PC-9 (cell line): ENCODE measurements around the gene PROB1. TPM values are rescaled to one million over a fixed set of nuclear protein-coding genes. Genes with fewer than 3 reads are reported as not detected.

Source experiments
- BruUV-seq: library from RNA; stranded (reverse); fragments of 400-500 nt; replicated peaks from 2 replicates; lab custom pipeline; 2021; lab: Mats Ljungman, UMichigan
- CTCF ChIA-PET: fragments of 300-600 bp; sonication (Branson Sonifier 250); formaldehyde crosslinking; loops from one replicate; lab custom pipeline; 2022; ENCODE audit warnings: antibody characterized with exemption; lab: Charles Lee
- POLR2A ChIA-PET: fragments of 300-600 bp; sonication (Branson Sonifier 250); formaldehyde crosslinking; loops from one replicate; lab custom pipeline; 2022; ENCODE audit warnings: antibody characterized with exemption; ENCODE audit not compliant: unreplicated experiment; lab: Charles Lee
- DNase-seq, 2 experiments: peaks; one replicate each; pipeline versions ENCODE4 v3.0.0 to v3.0.0-alpha.2; 2015 to 2022; ENCODE audit warnings: mixed read lengths in 1 of 2
- H2AFZ ChIP-seq: fragments of 200-600 bp; sonication (generic); 2 replicates; pipeline ENCODE4 v1.8.1; 2017; ENCODE audit warnings: antibody characterized with exemption
- H3F3A ChIP-seq: fragments of 200-600 bp; sonication (generic); 2 replicates; pipeline ENCODE4 v1.8.1; 2017; ENCODE audit warnings: antibody characterized with exemption, mild to moderate bottlenecking, low read depth; ENCODE audit not compliant: insufficient read depth
- H3K27ac ChIP-seq: fragments of 200-600 bp; sonication (generic); 2 replicates; pipeline ENCODE4 v1.6.1; 2016; ENCODE audit warnings: mixed run types
- H3K27me3 ChIP-seq: fragments of 200-600 bp; sonication (generic); 2 replicates; pipeline ENCODE4 v1.6.1; 2016; ENCODE audit warnings: low read depth, mixed run types; ENCODE audit not compliant: insufficient read depth
- H3K36me3 ChIP-seq: fragments of 200-600 bp; sonication (generic); 2 replicates; pipeline ENCODE4 v1.6.1; 2016; ENCODE audit warnings: low read depth, mixed run types
- H3K4me1 ChIP-seq: fragments of 200-600 bp; sonication (generic); replicated peaks from 2 replicates; pipeline ENCODE4 v1.6.1; 2016; ENCODE audit warnings: mixed run types; ENCODE audit not compliant: insufficient read depth
- H3K4me2 ChIP-seq: fragments of 200-600 bp; sonication (generic); 2 replicates; pipeline ENCODE4 v1.6.1; 2017; ENCODE audit warnings: mixed run types
- H3K4me3 ChIP-seq: fragments of 200-600 bp; sonication (generic); 2 replicates; pipeline ENCODE4 v1.6.1; 2016; ENCODE audit warnings: mixed run types
- H3K79me2 ChIP-seq: fragments of 200-600 bp; sonication (generic); 2 replicates; pipeline ENCODE4 v1.6.1; 2017; ENCODE audit warnings: low read depth, mixed run types
- H3K9me2 ChIP-seq: fragments of 200-600 bp; sonication (generic); 2 replicates; pipeline ENCODE4 v1.8.1; 2017; ENCODE audit warnings: mild to moderate bottlenecking; ENCODE audit not compliant: insufficient read depth
- H3K9me3 ChIP-seq: fragments of 200-600 bp; sonication (generic); 2 replicates; pipeline ENCODE4 v1.8.1; 2016; ENCODE audit warnings: low read depth; ENCODE audit not compliant: insufficient read depth
- H4K20me1 ChIP-seq: fragments of 200-600 bp; sonication (generic); 2 replicates; pipeline ENCODE4 v1.8.1; 2017; ENCODE audit not compliant: insufficient read depth
- EZH2 ChIP-seq: fragments of 200-600 bp; sonication (generic); IDR thresholded peaks from 2 replicates; pipeline ENCODE4 v1.8.0; 2017; ENCODE audit warnings: antibody characterized with exemption, low read depth
- intact Hi-C: fragments of 100-400 bp; cut with micrococcal nuclease; formaldehyde crosslinking; loops from one replicate; pipeline ENCODE4 v1.10.0; 2022; ENCODE audit not compliant: unreplicated experiment
- total RNA-seq: library from RNA; stranded (reverse); gene quantifications from 2 replicates; pipeline ENCODE4 v1.2.3, GENCODE V29; 2021
- TF ChIP-seq, protein P1 (sequence below): fragments of 200-600 bp; sonication (generic); conservative IDR thresholded peaks from 2 replicates; pipeline ENCODE4 v1.6.1; 2017; ENCODE audit warnings: mixed run types, antibody characterized with exemption, mild to moderate bottlenecking, moderate library complexity

Gene PROB1
- total RNA-seq, 1 experiment from 2014 or later, result 2.9 TPM

DNA sequence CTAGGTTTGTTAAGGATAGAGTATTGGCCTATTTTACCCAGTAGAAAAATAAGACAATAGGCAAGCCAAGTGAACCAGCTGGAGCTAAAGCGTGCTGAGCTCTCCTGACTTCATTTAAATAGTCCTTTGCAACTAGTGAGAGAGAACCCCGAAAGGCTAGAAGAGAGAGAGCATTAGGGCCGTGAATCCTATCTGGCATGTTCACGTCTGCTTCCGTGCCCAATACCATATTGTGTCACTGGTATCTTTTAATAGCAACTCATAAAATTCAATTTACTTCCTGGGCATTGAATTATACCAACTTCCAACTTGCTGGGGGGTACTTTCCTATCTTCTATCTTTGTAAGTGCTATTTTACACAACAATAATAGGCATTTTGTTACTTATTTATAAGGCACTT, 30.6 kb upstream of the PROB1 start:
- Histone ChIP-seq H3F3A (0 out of 2 replicates have a peak, but pooled peaks cover 3% of the 10 kb centered on the region), H3K36me3 (no peaks in the 10 kb centered on the region; the same call in 1 of the 2 replicates), H3K4me3 (no peak overlapping the region), H2AFZ (no peak overlapping the region), H4K20me1 (no peaks in the 10 kb centered on the region), H3K79me2 (no peaks in the 10 kb centered on the region), H3K9me2 (no peaks in the 10 kb centered on the region), H3K27ac (no peak overlapping the region), H3K4me1 (no peaks in the 10 kb centered on the region), H3K4me2 (no peak overlapping the region), H3K9me3 (no peaks in the 10 kb centered on the region), H3K27me3 (no peaks in the 10 kb centered on the region)
- intact Hi-C loops, result no loop called here
- CTCF ChIA-PET, result no interaction called here
- no peak for DNase-seq
- POLR2A ChIA-PET, result no interaction called here
- no TSS peak for BruUV-seq
- no peak for TF ChIP-seq EZH2
- TF ChIP-seq, protein P1, sequence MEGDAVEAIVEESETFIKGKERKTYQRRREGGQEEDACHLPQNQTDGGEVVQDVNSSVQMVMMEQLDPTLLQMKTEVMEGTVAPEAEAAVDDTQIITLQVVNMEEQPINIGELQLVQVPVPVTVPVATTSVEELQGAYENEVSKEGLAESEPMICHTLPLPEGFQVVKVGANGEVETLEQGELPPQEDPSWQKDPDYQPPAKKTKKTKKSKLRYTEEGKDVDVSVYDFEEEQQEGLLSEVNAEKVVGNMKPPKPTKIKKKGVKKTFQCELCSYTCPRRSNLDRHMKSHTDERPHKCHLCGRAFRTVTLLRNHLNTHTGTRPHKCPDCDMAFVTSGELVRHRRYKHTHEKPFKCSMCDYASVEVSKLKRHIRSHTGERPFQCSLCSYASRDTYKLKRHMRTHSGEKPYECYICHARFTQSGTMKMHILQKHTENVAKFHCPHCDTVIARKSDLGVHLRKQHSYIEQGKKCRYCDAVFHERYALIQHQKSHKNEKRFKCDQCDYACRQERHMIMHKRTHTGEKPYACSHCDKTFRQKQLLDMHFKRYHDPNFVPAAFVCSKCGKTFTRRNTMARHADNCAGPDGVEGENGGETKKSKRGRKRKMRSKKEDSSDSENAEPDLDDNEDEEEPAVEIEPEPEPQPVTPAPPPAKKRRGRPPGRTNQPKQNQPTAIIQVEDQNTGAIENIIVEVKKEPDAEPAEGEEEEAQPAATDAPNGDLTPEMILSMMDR, result no peak

DNA sequence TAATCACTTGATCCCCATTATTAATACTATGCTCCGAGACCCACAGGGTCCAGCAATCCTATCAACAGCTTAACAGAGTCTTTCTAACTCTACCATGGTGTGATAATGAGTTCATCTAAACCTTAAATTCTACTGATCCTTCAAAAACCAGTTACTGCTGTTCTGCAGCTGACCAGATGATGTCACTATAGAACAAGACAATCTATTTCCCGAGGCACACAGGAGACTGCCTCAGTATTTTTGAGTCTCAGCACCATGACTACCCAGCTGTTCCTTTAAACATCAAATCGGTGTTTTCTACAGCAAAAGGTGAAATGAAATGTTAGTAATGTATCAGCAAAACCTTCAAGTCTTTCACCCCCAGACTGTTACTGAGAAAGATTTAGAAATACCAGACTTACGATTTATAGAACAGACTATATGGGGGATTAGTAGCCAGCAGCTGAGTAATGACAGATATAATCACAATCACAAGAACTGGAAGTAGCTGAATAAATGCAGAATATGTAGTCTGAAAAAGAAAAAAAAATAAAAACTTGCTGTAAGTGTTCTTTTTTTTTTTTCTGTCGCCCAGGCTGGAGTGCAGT, 27.5 kb upstream of the PROB1 start:
- Histone ChIP-seq H3K79me2 (no peaks in the 10 kb centered on the region), H3K9me3 (no peaks in the 10 kb centered on the region), H3K27ac (no peak overlapping the region), H4K20me1 (no peaks in the 10 kb centered on the region), H3K4me3 (no peak overlapping the region), H3K36me3 (no peaks in the 10 kb centered on the region), H2AFZ (no peak overlapping the region), H3K4me2 (no peak overlapping the region), H3F3A (0 out of 2 replicates have a peak, but pooled peaks cover 3% of the 10 kb centered on the region), H3K27me3 (no peaks in the 10 kb centered on the region), H3K9me2 (no peaks in the 10 kb centered on the region), H3K4me1 (no peaks in the 10 kb centered on the region)
- POLR2A ChIA-PET, result interaction anchor here (0.5 to 0.6 kb wide), 2 partner anchors 60 to 129 kb away, joined by 7 to 9 read pairs; no protein-coding TSS in a partner anchor
- DNase-seq, result peak; percentile 33 to 55
- CTCF ChIA-PET, result interaction anchor here (0.6 to 1.4 kb wide), 5 partner anchors 16 to 212 kb away, joined by 3 to 15 read pairs (median 3); no protein-coding TSS in a partner anchor
- no TSS peak for BruUV-seq
- TF ChIP-seq, protein P1, result peak; percentile 83
- no peak for TF ChIP-seq EZH2
- intact Hi-C loops, result loop anchor here (1.0 to 2.0 kb wide), 3 partner anchors 91 to 546 kb away; no protein-coding TSS in a partner anchor

DNA sequence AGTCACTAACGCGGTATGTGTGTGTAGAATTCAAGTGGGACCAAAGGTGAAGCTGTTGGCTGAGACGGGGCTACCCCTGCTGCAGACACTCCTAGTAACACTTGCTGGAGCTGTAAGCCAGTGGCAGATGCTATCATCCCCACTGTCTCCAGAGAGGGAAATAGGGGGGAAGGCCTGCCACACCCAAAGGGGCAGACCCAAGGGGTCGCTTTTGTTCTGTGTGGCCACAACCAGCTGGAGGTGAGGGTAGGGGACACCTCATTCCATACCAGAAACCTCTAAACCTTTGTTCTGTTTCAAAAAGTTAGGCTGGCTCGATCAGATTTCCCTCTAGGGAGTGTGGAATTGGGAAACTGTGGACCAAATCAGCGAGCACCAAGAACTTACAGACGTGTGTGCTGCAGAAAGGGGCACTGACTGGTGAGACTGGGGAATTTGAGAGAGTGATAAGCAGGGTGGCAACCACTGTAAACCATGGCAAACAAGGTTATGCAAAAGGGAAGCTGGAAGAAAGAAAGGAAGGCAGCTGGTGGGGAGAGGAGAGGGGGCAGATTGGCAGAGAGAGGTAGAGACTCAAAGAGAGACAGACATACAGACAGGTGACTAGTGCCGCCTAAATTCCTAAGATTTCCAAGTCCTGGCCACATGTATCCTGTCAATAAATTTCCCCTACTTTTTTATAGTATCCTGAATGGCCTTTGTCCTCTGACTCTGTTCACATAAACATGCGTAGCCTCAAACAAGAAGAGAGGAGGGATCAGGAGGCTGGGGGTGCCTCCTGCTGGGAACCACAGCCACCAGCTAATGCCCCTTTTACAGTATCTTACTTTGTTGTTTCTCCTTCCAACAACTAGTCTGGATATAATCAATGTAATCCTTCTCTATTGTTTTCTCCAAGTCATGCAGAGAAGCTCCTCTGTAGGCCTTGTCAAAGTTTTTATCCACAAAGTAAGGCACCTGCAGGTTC, 24.6 kb upstream of the PROB1 start:
- H2AFZ ChIP-seq, result no peak overlapping the region
- POLR2A ChIA-PET, result no interaction called here
- DNase-seq, result no peak
- H3K79me2 ChIP-seq, result no peaks in the 10 kb centered on the region
- H3K27ac ChIP-seq, result no peak overlapping the region
- H3K36me3 ChIP-seq, result no peaks in the 10 kb centered on the region
- no peak for TF ChIP-seq EZH2
- TF ChIP-seq, protein P1, result no peak
- H3F3A ChIP-seq, result 0 out of 2 replicates have a peak, but pooled peaks cover 3% of the 10 kb centered on the region
- CTCF ChIA-PET, result interaction anchor here (0.5 kb wide), 2 partner anchors 64 to 77 kb away, joined by 4 to 14 read pairs; no protein-coding TSS in a partner anchor
- H3K4me3 ChIP-seq, result no peak overlapping the region
- no peaks in the 10 kb centered on the region for H3K9me3 ChIP-seq
- no TSS peak for BruUV-seq
- no peaks in the 10 kb centered on the region for H3K27me3 ChIP-seq
- H3K4me1 ChIP-seq, result no peaks in the 10 kb centered on the region
- H3K4me2 ChIP-seq, result no peak overlapping the region
- H4K20me1 ChIP-seq, result no peaks in the 10 kb centered on the region
- no peaks in the 10 kb centered on the region for H3K9me2 ChIP-seq
- intact Hi-C loops, result no loop called here
